Measurements from ENCODE around the gene NPTN. TPM values are rescaled to one million over a fixed set of nuclear protein-coding genes. Genes with fewer than 3 reads are reported as not detected.

NPTN gene
- polyA plus RNA-seq, 4 donors, result 57.7 to 323 (median 97.5) TPM

GRCh38 chr15:73617301-73617831 lies 15.8 kb downstream of the NPTN start:
- no peak overlapping the region for H3K4me3 ChIP-seq (ENCODE audit: low read depth in 1 of 3, low read length in 3 of 3)
- H3K4me1 ChIP-seq (ENCODE audit: control insufficient read depth in 3 of 3, insufficient read depth in 2 of 3, low read depth in 1 of 3, low read length in 2 of 3), result peaks cover 3 to 8% (median 4%) of the 10 kb centered on the region in 3 donors
- H3K27ac ChIP-seq (ENCODE audit: low read depth in 1 of 3, low read length in 2 of 3), result no peak overlapping the region
- no peak for DNase-seq
- 91 to 92% (median 91%) methylated on average over 2 of the region's 2 CpGs for WGBS, 3 donors
- H3K36me3 ChIP-seq (ENCODE audit: control insufficient read depth in 3 of 3, insufficient read depth in 2 of 3, low read depth in 1 of 3, low read length in 3 of 3), result peaks cover 0 to 5% (median 0%) of the 10 kb centered on the region in 3 donors
- no peaks in the 10 kb centered on the region for H3K27me3 ChIP-seq (ENCODE audit: control insufficient read depth in 3 of 3, insufficient read depth in 3 of 3, low read length in 3 of 3)
- H3K9me3 ChIP-seq (ENCODE audit: control insufficient read depth in 2 of 2, insufficient read depth in 1 of 2, low read depth in 1 of 2, low read length in 1 of 2), result no peaks in the 10 kb centered on the region
- no peak for FAIRE-seq

- H3K36me3 ChIP-seq (ENCODE audit: control insufficient read depth in 3 of 3, insufficient read depth in 2 of 3, low read depth in 1 of 3, low read length in 3 of 3), result peaks cover 0 to 10% (median 2%) of the 10 kb centered on the region in 3 donors
- peaks cover 0 to 14% (median 5%) of the 10 kb centered on the region in 3 donors for H3K4me1 ChIP-seq (ENCODE audit: control insufficient read depth in 3 of 3, insufficient read depth in 2 of 3, low read depth in 1 of 3, low read length in 2 of 3)
- 57 to 63% (median 57%) methylated on average over 2 of the region's 2 CpGs for WGBS, 3 donors
- H3K4me3 ChIP-seq (ENCODE audit: low read depth in 1 of 3, low read length in 3 of 3), result no peak overlapping the region
- no peaks in the 10 kb centered on the region for H3K9me3 ChIP-seq (ENCODE audit: control insufficient read depth in 2 of 2, insufficient read depth in 1 of 2, low read depth in 1 of 2, low read length in 1 of 2)
- DNase-seq (no peak), FAIRE-seq (no peak)
- no peaks in the 10 kb centered on the region for H3K27me3 ChIP-seq (ENCODE audit: control insufficient read depth in 3 of 3, insufficient read depth in 3 of 3, low read length in 3 of 3)
- peak overlapping the region in 1 of 3 donors; percentile 21 for H3K27ac ChIP-seq (ENCODE audit: low read depth in 1 of 3, low read length in 2 of 3)
These were observed 24.2 kb downstream of the NPTN start for GRCh38 chr15:73608941-73609340.

DNA sequence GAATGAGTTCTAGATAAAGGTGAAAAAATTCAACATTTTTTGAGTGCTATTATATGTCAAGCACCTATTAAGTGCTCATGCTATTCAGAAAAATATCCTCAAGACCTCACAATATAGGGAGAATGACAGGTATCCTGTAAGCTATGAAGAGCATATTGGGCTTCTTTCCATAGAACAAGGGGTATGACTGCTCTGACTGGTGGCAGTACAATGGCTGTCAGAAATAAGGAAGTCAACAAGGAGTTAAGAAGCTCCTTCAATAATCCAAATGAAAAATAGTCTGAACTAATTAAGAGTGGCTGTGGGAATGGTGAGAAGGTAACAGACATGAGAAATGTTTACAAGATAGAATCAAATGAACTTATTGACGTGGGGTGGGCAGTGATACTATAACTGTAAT lies 24.7 kb downstream of the NPTN start:
- Histone ChIP-seq H3K4me1 (ENCODE audit: control insufficient read depth in 3 of 3, insufficient read depth in 2 of 3, low read depth in 1 of 3, low read length in 2 of 3) (peaks cover 2 to 14% (median 5%) of the 10 kb centered on the region in 3 donors), H3K27ac (ENCODE audit: low read depth in 1 of 3, low read length in 2 of 3) (no peak overlapping the region), H3K9me3 (ENCODE audit: control insufficient read depth in 2 of 2, insufficient read depth in 1 of 2, low read depth in 1 of 2, low read length in 1 of 2) (no peaks in the 10 kb centered on the region), H3K27me3 (ENCODE audit: control insufficient read depth in 3 of 3, insufficient read depth in 3 of 3, low read length in 3 of 3) (no peaks in the 10 kb centered on the region), H3K4me3 (ENCODE audit: low read depth in 1 of 3, low read length in 3 of 3) (no peak overlapping the region), H3K36me3 (ENCODE audit: control insufficient read depth in 3 of 3, insufficient read depth in 2 of 3, low read depth in 1 of 3, low read length in 3 of 3) (peaks cover 0 to 10% (median 2%) of the 10 kb centered on the region in 3 donors)
- WGBS, 3 donors, result 70 to 86% (median 79%) methylated on average over 1 of the region's 1 CpG
- no peak for DNase-seq
- no peak for FAIRE-seq

DNA sequence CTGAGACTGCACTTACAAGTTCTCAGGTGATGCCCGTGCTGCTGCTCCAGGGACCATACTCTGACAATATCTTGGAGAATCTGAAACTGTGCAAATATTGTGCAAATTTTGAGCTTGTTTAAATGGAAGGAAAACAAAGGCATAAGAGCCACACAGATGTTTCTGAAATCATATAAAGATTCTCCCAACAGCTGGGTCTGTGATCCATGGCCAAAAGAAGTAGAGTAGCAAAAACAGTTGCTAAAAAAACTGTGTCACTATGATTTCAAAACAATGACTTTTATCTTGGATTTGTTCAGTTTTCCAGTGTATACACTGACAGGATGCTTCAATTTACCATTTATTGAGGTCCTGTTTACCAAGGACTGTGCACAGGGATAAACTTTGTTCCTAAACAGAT lies 25.3 kb downstream of the NPTN start:
- H3K27ac ChIP-seq (ENCODE audit: low read depth in 1 of 3, low read length in 2 of 3), result no peak overlapping the region
- 70 to 97% (median 70%) methylated on average over 1 of the region's 1 CpG for WGBS, 3 donors
- FAIRE-seq, result no peak

DNA sequence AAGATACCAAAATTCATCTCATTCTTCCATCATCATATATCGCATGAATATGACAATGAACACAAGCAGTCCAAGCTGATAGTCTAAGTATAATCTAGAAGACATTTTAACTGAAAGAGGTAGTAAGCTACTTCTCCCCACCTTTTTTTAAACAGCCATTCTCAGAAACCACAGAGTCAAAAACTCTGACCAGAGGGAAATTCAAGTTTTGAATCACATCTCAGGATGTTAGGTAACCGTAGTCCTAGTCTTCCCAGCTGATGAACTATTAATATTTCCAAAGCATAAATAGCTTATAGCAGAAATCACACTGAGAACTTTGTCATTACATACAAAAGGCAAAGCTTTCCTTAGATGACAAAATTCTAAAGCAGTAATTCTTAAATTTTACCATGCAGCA lies 25.8 kb downstream of the NPTN start:
- H3K36me3 ChIP-seq (ENCODE audit: control insufficient read depth in 3 of 3, insufficient read depth in 2 of 3, low read depth in 1 of 3, low read length in 3 of 3), result peaks cover 0 to 10% (median 2%) of the 10 kb centered on the region in 3 donors
- H3K9me3 ChIP-seq (ENCODE audit: control insufficient read depth in 2 of 2, insufficient read depth in 1 of 2, low read depth in 1 of 2, low read length in 1 of 2), result no peaks in the 10 kb centered on the region
- DNase-seq, result no peak
- no peak for FAIRE-seq
- no peaks in the 10 kb centered on the region for H3K27me3 ChIP-seq (ENCODE audit: control insufficient read depth in 3 of 3, insufficient read depth in 3 of 3, low read length in 3 of 3)
- H3K27ac ChIP-seq (ENCODE audit: low read depth in 1 of 3, low read length in 2 of 3), result no peak overlapping the region
- H3K4me3 ChIP-seq (ENCODE audit: low read depth in 1 of 3, low read length in 3 of 3), result no peak overlapping the region
- peaks cover 9 to 23% (median 12%) of the 10 kb centered on the region in 3 donors for H3K4me1 ChIP-seq (ENCODE audit: control insufficient read depth in 3 of 3, insufficient read depth in 2 of 3, low read depth in 1 of 3, low read length in 2 of 3)
- 69 to 73% (median 72%) methylated on average over 2 of the region's 2 CpGs for WGBS, 3 donors

More for the DNA sequence above, 25.3 kb downstream of the NPTN start:
- DNase-seq, result no peak
- Histone ChIP-seq H3K36me3 (ENCODE audit: control insufficient read depth in 3 of 3, insufficient read depth in 2 of 3, low read depth in 1 of 3, low read length in 3 of 3) (peaks cover 0 to 10% (median 2%) of the 10 kb centered on the region in 3 donors), H3K4me3 (ENCODE audit: low read depth in 1 of 3, low read length in 3 of 3) (no peak overlapping the region), H3K4me1 (ENCODE audit: control insufficient read depth in 3 of 3, insufficient read depth in 2 of 3, low read depth in 1 of 3, low read length in 2 of 3) (peaks cover 5 to 18% (median 7%) of the 10 kb centered on the region in 3 donors), H3K27me3 (ENCODE audit: control insufficient read depth in 3 of 3, insufficient read depth in 3 of 3, low read length in 3 of 3) (no peaks in the 10 kb centered on the region), H3K9me3 (ENCODE audit: control insufficient read depth in 2 of 2, insufficient read depth in 1 of 2, low read depth in 1 of 2, low read length in 1 of 2) (no peaks in the 10 kb centered on the region)

DNA sequence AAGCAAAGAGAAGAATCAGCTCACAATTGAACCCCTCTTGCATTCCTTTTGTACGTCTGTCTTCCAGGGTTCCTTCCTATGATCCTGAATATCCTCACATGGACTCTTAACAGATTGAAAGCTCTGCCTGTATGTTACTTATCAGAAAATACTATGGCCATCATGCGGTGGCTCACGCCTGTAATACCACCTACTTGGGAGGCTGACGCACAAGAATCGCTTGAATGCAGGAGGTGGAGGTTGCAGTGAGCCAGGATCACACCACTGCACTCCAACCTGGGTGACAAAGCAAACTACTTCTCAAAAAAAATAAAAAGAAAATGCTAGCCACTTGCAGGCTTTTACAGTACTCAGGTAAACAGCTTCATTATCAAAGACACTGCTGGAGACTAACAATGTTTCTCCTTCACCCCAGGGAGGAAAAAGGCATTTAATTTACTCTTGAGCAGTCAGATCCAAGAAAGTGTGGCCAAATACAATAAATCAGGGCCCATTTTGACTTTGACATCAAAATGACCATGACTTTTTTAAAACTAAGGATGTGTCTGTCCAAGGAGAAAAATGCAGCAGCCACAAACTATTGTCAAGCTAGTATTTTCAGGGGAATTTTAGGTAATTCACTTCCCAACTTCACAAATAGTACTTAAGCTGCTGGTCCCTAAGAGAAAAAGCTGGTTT lies 27.3 kb downstream of the NPTN start:
- Histone ChIP-seq H3K36me3 (ENCODE audit: control insufficient read depth in 3 of 3, insufficient read depth in 2 of 3, low read depth in 1 of 3, low read length in 3 of 3) (peaks cover 0 to 10% (median 0%) of the 10 kb centered on the region in 3 donors), H3K4me3 (ENCODE audit: low read depth in 1 of 3, low read length in 3 of 3) (no peak overlapping the region), H3K27me3 (ENCODE audit: control insufficient read depth in 3 of 3, insufficient read depth in 3 of 3, low read length in 3 of 3) (no peaks in the 10 kb centered on the region), H3K4me1 (ENCODE audit: control insufficient read depth in 3 of 3, insufficient read depth in 2 of 3, low read depth in 1 of 3, low read length in 2 of 3) (peaks cover 17 to 34% (median 27%) of the 10 kb centered on the region in 3 donors), H3K27ac (ENCODE audit: low read depth in 1 of 3, low read length in 2 of 3) (no peak overlapping the region), H3K9me3 (ENCODE audit: control insufficient read depth in 2 of 2, insufficient read depth in 1 of 2, low read depth in 1 of 2, low read length in 1 of 2) (no peaks in the 10 kb centered on the region)
- 96 to 98% (median 97%) methylated on average over 5 of the region's 5 CpGs for WGBS, 3 donors
- no peak for FAIRE-seq
- no peak for DNase-seq

DNA sequence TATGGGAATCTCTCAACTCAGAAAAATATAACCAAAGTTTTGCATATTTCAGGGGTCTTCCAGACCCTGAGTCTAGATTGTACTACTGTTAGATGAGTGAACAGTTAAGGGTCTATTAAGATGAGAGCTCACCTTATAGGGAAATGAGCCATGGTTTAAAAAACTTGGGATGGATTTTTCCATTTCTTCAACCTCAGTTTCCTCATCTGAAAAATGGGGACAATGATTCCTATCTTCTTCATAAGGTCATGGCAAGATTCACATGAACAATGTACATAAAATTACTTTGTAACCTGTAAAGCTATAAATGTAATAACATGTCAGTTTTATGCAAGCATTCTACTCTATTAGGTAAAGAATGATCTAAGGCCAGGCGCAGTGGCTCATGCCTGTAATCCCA lies 28.7 kb downstream of the NPTN start:
- H3K36me3 ChIP-seq (ENCODE audit: control insufficient read depth in 3 of 3, insufficient read depth in 2 of 3, low read depth in 1 of 3, low read length in 3 of 3), result peaks cover 0 to 10% (median 0%) of the 10 kb centered on the region in 3 donors
- H3K4me1 ChIP-seq (ENCODE audit: control insufficient read depth in 3 of 3, insufficient read depth in 2 of 3, low read depth in 1 of 3, low read length in 2 of 3), result peaks cover 17 to 41% (median 34%) of the 10 kb centered on the region in 3 donors
- DNase-seq (no peak), FAIRE-seq (no peak)
- no peaks in the 10 kb centered on the region for H3K9me3 ChIP-seq (ENCODE audit: control insufficient read depth in 2 of 2, insufficient read depth in 1 of 2, low read depth in 1 of 2, low read length in 1 of 2)
- H3K27ac ChIP-seq (ENCODE audit: low read depth in 1 of 3, low read length in 2 of 3), result no peak overlapping the region
- H3K4me3 ChIP-seq (ENCODE audit: low read depth in 1 of 3, low read length in 3 of 3), result no peak overlapping the region
- 97 to 100% (median 100%) methylated on average over 1 of the region's 1 CpG for WGBS, 3 donors
- no peaks in the 10 kb centered on the region for H3K27me3 ChIP-seq (ENCODE audit: control insufficient read depth in 3 of 3, insufficient read depth in 3 of 3, low read length in 3 of 3)

GRCh38 chr15:73602992-73603391 lies 30.2 kb downstream of the NPTN start:
- Histone ChIP-seq H3K4me1 (ENCODE audit: control insufficient read depth in 3 of 3, insufficient read depth in 2 of 3, low read depth in 1 of 3, low read length in 2 of 3) (peaks cover 19 to 47% (median 38%) of the 10 kb centered on the region in 3 donors), H3K9me3 (ENCODE audit: control insufficient read depth in 2 of 2, insufficient read depth in 1 of 2, low read depth in 1 of 2, low read length in 1 of 2) (no peaks in the 10 kb centered on the region)
- WGBS, 3 donors, result 59 to 78% (median 66%) methylated on average over 2 of the region's 2 CpGs

More at GRCh38 chr15:73602992-73603391, 30.2 kb downstream of the NPTN start:
- FAIRE-seq (no peak), DNase-seq (no peak)
- Histone ChIP-seq H3K27me3 (ENCODE audit: control insufficient read depth in 3 of 3, insufficient read depth in 3 of 3, low read length in 3 of 3) (no peaks in the 10 kb centered on the region), H3K27ac (ENCODE audit: low read depth in 1 of 3, low read length in 2 of 3) (peak overlapping the region in 2 of 3 donors; percentile 25 to 46), H3K4me3 (ENCODE audit: low read depth in 1 of 3, low read length in 3 of 3) (no peak overlapping the region), H3K36me3 (ENCODE audit: control insufficient read depth in 3 of 3, insufficient read depth in 2 of 3, low read depth in 1 of 3, low read length in 3 of 3) (peaks cover 0 to 16% (median 0%) of the 10 kb centered on the region in 3 donors)
